Keratinocyte (primary cell): ENCODE measurements around the gene TCEANC2. TPM values are rescaled to one million over a fixed set of nuclear protein-coding genes. Genes with fewer than 3 reads are reported as not detected.

Experiments
- DNase-seq: peaks from one replicate; pipeline ENCODE4 v3.0.0-alpha.2; 2011; ENCODE audit warnings: low read depth, missing footprints, low spot score
- FAIRE-seq: peaks from 2 replicates; lab custom pipeline; 2011; peaks lifted over from hg19 to GRCh38; lab: Jason Lieb, UNC
- H2AFZ ChIP-seq: 2 replicates; pipeline ENCODE4 v1.6.0; 2012; ENCODE audit warnings: low read length, control low read depth, inconsistent platforms; ENCODE audit not compliant: control insufficient read depth
- H3K27ac ChIP-seq: 2 replicates; pipeline ENCODE4 v1.5.1; 2011; ENCODE audit warnings: low read length; ENCODE audit not compliant: control insufficient read depth, insufficient read depth
- H3K27me3 ChIP-seq: 3 replicates; pipeline ENCODE4 v1.6.0; 2011; ENCODE audit warnings: low read length; ENCODE audit not compliant: control insufficient read depth, insufficient read depth; ENCODE audit errors: extremely low read depth
- H3K36me3 ChIP-seq, 2 experiments: 2 replicates in 1 of 2; 3 replicates in 1 of 2; pipeline ENCODE4 v1.5.1; 2011; ENCODE audit warnings: low read length in 2 of 2, mild to moderate bottlenecking in 1 of 2; ENCODE audit not compliant: control insufficient read depth in 2 of 2, insufficient read depth in 2 of 2; ENCODE audit errors: extremely low read depth in 1 of 2
- H3K4me1 ChIP-seq: 3 replicates; pipeline ENCODE4 v1.5.1; 2011; ENCODE audit warnings: low read length; ENCODE audit not compliant: control insufficient read depth, insufficient read depth; ENCODE audit errors: extremely low read depth
- H3K4me2 ChIP-seq: 3 replicates; pipeline ENCODE4 v1.6.0; 2011; ENCODE audit warnings: low read depth, low read length; ENCODE audit not compliant: control insufficient read depth, insufficient read depth; ENCODE audit errors: extremely low read depth
- H3K4me3 ChIP-seq, 3 experiments: fragments of 200-600 bp in 1 of 3; sonication (generic) in 1 of 3; 2 replicates in 2 of 3; 3 replicates in 1 of 3; pipeline ENCODE4 v1.5.1; 2011 to 2016; ENCODE audit warnings: low read length in 3 of 3, mild to moderate bottlenecking in 3 of 3, control low read depth in 2 of 3, inconsistent platforms in 1 of 3, low read depth in 1 of 3, mixed read lengths in 1 of 3, mixed run types in 1 of 3, moderate library complexity in 1 of 3; ENCODE audit not compliant: control insufficient read depth in 2 of 3, insufficient read depth in 2 of 3; ENCODE audit errors: extremely low read depth in 1 of 3
- H3K79me2 ChIP-seq: 2 replicates; pipeline ENCODE4 v1.6.0; 2012; ENCODE audit warnings: low read length; ENCODE audit not compliant: control insufficient read depth, insufficient read depth
- H3K9ac ChIP-seq: 3 replicates; pipeline ENCODE4 v1.6.0; 2011; ENCODE audit warnings: low read length; ENCODE audit not compliant: control insufficient read depth, insufficient read depth; ENCODE audit errors: extremely low read depth
- H3K9me1 ChIP-seq: 3 replicates; pipeline ENCODE4 v1.6.0; 2011; ENCODE audit warnings: low read length; ENCODE audit not compliant: control insufficient read depth, insufficient read depth; ENCODE audit errors: extremely low read depth
- H3K9me3 ChIP-seq: 2 replicates; pipeline ENCODE4 v1.5.1; 2012; ENCODE audit warnings: low read depth, low read length; ENCODE audit not compliant: control insufficient read depth
- H4K20me1 ChIP-seq: 3 replicates; pipeline ENCODE4 v1.6.0; 2011; ENCODE audit warnings: low read length; ENCODE audit not compliant: control insufficient read depth, insufficient read depth; ENCODE audit errors: extremely low read depth
- CTCF ChIP-seq, 3 experiments: IDR thresholded peaks in 1 of 3; conservative IDR thresholded peaks in 1 of 3; optimal IDR thresholded peaks in 1 of 3; 2 replicates in 2 of 3; 3 replicates in 1 of 3; pipeline versions ENCODE3 to v1.5.1; 2011; ENCODE audit warnings: low read length in 3 of 3, mild to moderate bottlenecking in 3 of 3, moderate library complexity in 2 of 3, control low read depth in 1 of 3, inconsistent platforms in 1 of 3; ENCODE audit not compliant: insufficient read depth in 2 of 3; ENCODE audit errors: extremely low read depth in 1 of 3
- EZH2 ChIP-seq: IDR thresholded peaks from one replicate; pipeline ENCODE4 v1.6.1; 2012; ENCODE audit warnings: inconsistent platforms, mild to moderate bottlenecking, low read length, moderate library complexity
- dilution Hi-C: fragments of 300-500 bp; cut with MboI; formaldehyde crosslinking; loops from one replicate; pipeline ENCODE4 v1.7.0; 2020; ENCODE audit warnings: low sequenced_read_pairs; ENCODE audit not compliant: extremely low pct_ligation_motif_present
- polyA plus RNA-seq, 5 experiments: library from polyadenylated mRNA; depleted of rRNA in 3 of 5; stranded (reverse) in 3 of 5; stranded (forward) in 1 of 5; unstranded in 1 of 5; fragments of >200 nt; gene quantifications; 1 replicate in 1 of 5; 2 replicates in 3 of 5; 3 replicates in 1 of 5; pipeline versions ENCODE4 v1.2.1 to v1.2.3, GENCODE V29; 2011 to 2012; ENCODE audit warnings: missing spikeins in 2 of 5, low read depth in 1 of 5, low replicate concordance in 1 of 5

Gene TCEANC2
- polyA plus RNA-seq, 1 donor (not counting 4 experiments of a cell fraction or from before 2014, with no cell fraction given), result 4.3 TPM

GRCh38 chr1:54109129-54110090 lies 56.0 kb downstream of the TCEANC2 start:
- no peak for FAIRE-seq
- no peaks in the 10 kb centered on the region for H3K9me1 ChIP-seq
- DNase-seq, result no peak
- H3K27ac ChIP-seq, result no peak overlapping the region
- H3K9me3 ChIP-seq, result no peaks in the 10 kb centered on the region
- H3K36me3 ChIP-seq, result no peaks in the 10 kb centered on the region
- H3K9ac ChIP-seq, result no peak overlapping the region
- H3K4me1 ChIP-seq, result no peaks in the 10 kb centered on the region
- H3K4me3 ChIP-seq, result no peak overlapping the region
- dilution Hi-C loops, result no loop called here
- no peaks in the 10 kb centered on the region for H3K27me3 ChIP-seq
- H2AFZ ChIP-seq, result no peak overlapping the region
- H3K4me2 ChIP-seq, result no peak overlapping the region
- H4K20me1 ChIP-seq, result no peaks in the 10 kb centered on the region
- no peaks in the 10 kb centered on the region for H3K79me2 ChIP-seq
- TF ChIP-seq EZH2, result no peak

- peaks cover 3% of the 10 kb centered on the region for H3K4me1 ChIP-seq
- DNase-seq (no peak), FAIRE-seq (no peak)
- H3K9ac ChIP-seq, result no peak overlapping the region
- no peaks in the 10 kb centered on the region for H3K79me2 ChIP-seq
- H3K4me3 ChIP-seq, result no peak overlapping the region
- no peaks in the 10 kb centered on the region for H3K9me1 ChIP-seq
- no peak overlapping the region for H3K4me2 ChIP-seq
- H2AFZ ChIP-seq, result no peak overlapping the region
- H4K20me1 ChIP-seq, result no peaks in the 10 kb centered on the region
- TF ChIP-seq CTCF (optimal IDR thresholded peaks at IDR 0.05 in 1 of 3, IDR thresholded peaks at IDR 0.05 in 1 of 3, conservative IDR thresholded peaks at IDR 0.05 in 1 of 3; ENCODE audit: extremely low read depth in 1 of 3, insufficient read depth in 2 of 3, low read length in 3 of 3), result no peak
- no peak overlapping the region for H3K27ac ChIP-seq
- dilution Hi-C loops, result no loop called here
- no peaks in the 10 kb centered on the region for H3K36me3 ChIP-seq
- no peaks in the 10 kb centered on the region for H3K9me3 ChIP-seq
- H3K27me3 ChIP-seq, result no peaks in the 10 kb centered on the region
Observed at GRCh38 chr1:54110996-54111395, 57.6 kb downstream of the TCEANC2 start.
